ENCODE data around the gene PKMYT1. TPM values are rescaled to one million over a fixed set of nuclear protein-coding genes. Genes with fewer than 3 reads are reported as not detected.

The PKMYT1 gene
- total RNA-seq: 100 to 1,000 TPM in 1 of 2 donors, 10 to 100 TPM in 1; 96.1 to 112 TPM

- Mint-ChIP-seq H3K9me3 (no peaks in the 10 kb centered on the region), H3K4me1 (ENCODE audit: low read depth) (peaks cover 19% of the 10 kb centered on the region), H3K27ac (peak within 1 kb of the TSS; percentile 90), H3K27me3 (ENCODE audit: low read depth) (no peaks in the 10 kb centered on the region), H3K4me3 (peak within 1 kb of the TSS; percentile 48 to 91), H3K36me3 (ENCODE audit: insufficient read depth in 2 of 2) (peaks cover 1 to 7% of the 10 kb centered on the region in 2 donors)
- peak; percentile 96 to 99 for DNase-seq
- ATAC-seq (replicated peaks in 1 of 2): peak; percentile 86 to 88
These were observed at the start of gene PKMYT1 for GRCh38 chr16:2980227-2981176. TSS of gene PKMYT1 (minus strand) at chr16:2980446. CDS start at chr16:2979657, 789 bp downstream.

GRCh38 chr16:3029491-3030221 is 49.4 kb upstream of the PKMYT1 start:
- H3K4me3 Mint-ChIP-seq: peak overlapping the region; percentile 69 to 84
- peak; percentile 65 to 75 for DNase-seq
- H3K9me3 Mint-ChIP-seq: no peaks in the 10 kb centered on the region
- H3K36me3 Mint-ChIP-seq (ENCODE audit: insufficient read depth in 2 of 2): peaks cover 0 to 5% of the 10 kb centered on the region in 2 donors
- peaks cover 37% of the 10 kb centered on the region for H3K4me1 Mint-ChIP-seq (ENCODE audit: low read depth)
- peaks cover 58% of the 10 kb centered on the region for H3K27me3 Mint-ChIP-seq (ENCODE audit: low read depth)
- peak; percentile 67 to 68 for ATAC-seq (replicated peaks in 1 of 2)
- H3K27ac Mint-ChIP-seq: no peak overlapping the region

- DNase-seq: no peak
- peaks cover 49% of the 10 kb centered on the region for H3K27me3 Mint-ChIP-seq (ENCODE audit: low read depth)
- H3K9me3 Mint-ChIP-seq: no peaks in the 10 kb centered on the region
- H3K36me3 Mint-ChIP-seq (ENCODE audit: insufficient read depth in 2 of 2): peaks cover 0 to 5% of the 10 kb centered on the region in 2 donors
- no peak overlapping the region for H3K27ac Mint-ChIP-seq
- peak overlapping the region; percentile 69 to 84 for H3K4me3 Mint-ChIP-seq
- H3K4me1 Mint-ChIP-seq (ENCODE audit: low read depth): peaks cover 43% of the 10 kb centered on the region
- no peak for ATAC-seq (replicated peaks in 1 of 2)
These were observed 48.6 kb upstream of the PKMYT1 start for GRCh38 chr16:3028716-3029319.

- DNase-seq: peak; percentile 88 to 89
- peak; percentile 38 to 47 for ATAC-seq (replicated peaks in 1 of 2)
- Mint-ChIP-seq H3K27ac (no peak overlapping the region), H3K9me3 (no peaks in the 10 kb centered on the region), H3K36me3 (ENCODE audit: insufficient read depth in 2 of 2) (peaks cover 0 to 5% of the 10 kb centered on the region in 2 donors), H3K27me3 (ENCODE audit: low read depth) (peaks cover 42% of the 10 kb centered on the region), H3K4me1 (ENCODE audit: low read depth) (peaks cover 48% of the 10 kb centered on the region), H3K4me3 (peak overlapping the region; percentile 60 to 69)
These were observed 47.9 kb upstream of the PKMYT1 start for GRCh38 chr16:3027983-3028715.

- H3K27ac Mint-ChIP-seq: no peak overlapping the region
- H3K9me3 Mint-ChIP-seq: no peaks in the 10 kb centered on the region
- no peak for DNase-seq
- ATAC-seq (replicated peaks in 1 of 2): no peak
- peak overlapping the region in 1 of 2 donors; percentile 69 for H3K4me3 Mint-ChIP-seq
- H3K36me3 Mint-ChIP-seq (ENCODE audit: insufficient read depth in 2 of 2): peaks cover 0 to 5% of the 10 kb centered on the region in 2 donors
- peaks cover 51% of the 10 kb centered on the region for H3K4me1 Mint-ChIP-seq (ENCODE audit: low read depth)
- peaks cover 35% of the 10 kb centered on the region for H3K27me3 Mint-ChIP-seq (ENCODE audit: low read depth)
These were observed 47.2 kb upstream of the PKMYT1 start for GRCh38 chr16:3027489-3027795.

GRCh38 chr16:3026609-3027488 is 46.6 kb upstream of the PKMYT1 start:
- Mint-ChIP-seq H3K36me3 (ENCODE audit: insufficient read depth in 2 of 2) (peaks cover 0 to 5% of the 10 kb centered on the region in 2 donors), H3K4me3 (no peak overlapping the region), H3K9me3 (no peaks in the 10 kb centered on the region), H3K27me3 (ENCODE audit: low read depth) (peaks cover 29% of the 10 kb centered on the region), H3K27ac (no peak overlapping the region), H3K4me1 (ENCODE audit: low read depth) (peaks cover 54% of the 10 kb centered on the region)
- ATAC-seq (replicated peaks in 1 of 2): no peak
- no peak for DNase-seq

- H3K27me3 Mint-ChIP-seq (ENCODE audit: low read depth): peaks cover 24% of the 10 kb centered on the region
- no peak for ATAC-seq (replicated peaks in 1 of 2)
- no peak for DNase-seq
- H3K36me3 Mint-ChIP-seq (ENCODE audit: insufficient read depth in 2 of 2): peaks cover 0 to 5% of the 10 kb centered on the region in 2 donors
- no peaks in the 10 kb centered on the region for H3K9me3 Mint-ChIP-seq
- no peak overlapping the region for H3K27ac Mint-ChIP-seq
- H3K4me3 Mint-ChIP-seq: no peak overlapping the region
- peaks cover 62% of the 10 kb centered on the region for H3K4me1 Mint-ChIP-seq (ENCODE audit: low read depth)
These were observed 45.7 kb upstream of the PKMYT1 start for GRCh38 chr16:3026003-3026378.

GRCh38 chr16:3025032-3026002 is 45.1 kb upstream of the PKMYT1 start:
- ATAC-seq (replicated peaks in 1 of 2) (no peak), DNase-seq (no peak)
- peaks cover 18% of the 10 kb centered on the region for H3K27me3 Mint-ChIP-seq (ENCODE audit: low read depth)
- H3K36me3 Mint-ChIP-seq (ENCODE audit: insufficient read depth in 2 of 2): peaks cover 0 to 5% of the 10 kb centered on the region in 2 donors
- no peaks in the 10 kb centered on the region for H3K9me3 Mint-ChIP-seq
- H3K4me3 Mint-ChIP-seq: peak overlapping the region; percentile 45 to 85
- no peak overlapping the region for H3K27ac Mint-ChIP-seq
- peaks cover 66% of the 10 kb centered on the region for H3K4me1 Mint-ChIP-seq (ENCODE audit: low read depth)

GRCh38 chr16:3023669-3024478 is 43.6 kb upstream of the PKMYT1 start, which contains the start of the genes HCFC1R1 and THOC6:
TSS of gene HCFC1R1 (minus strand) at chr16:3023942. CDS start at chr16:3023941, 1 bp downstream.
TSS of gene THOC6 (plus strand) at chr16:3024035. CDS start at chr16:3024327, 292 bp downstream.
- ATAC-seq (replicated peaks in 1 of 2) (peak; percentile 76 to 77), DNase-seq (peak; percentile 95 to 97)
- Mint-ChIP-seq H3K27ac (peak within 1 kb of the TSS; percentile 88), H3K9me3 (no peaks in the 10 kb centered on the region), H3K4me1 (ENCODE audit: low read depth) (peaks cover 66% of the 10 kb centered on the region), H3K27me3 (ENCODE audit: low read depth) (peaks cover 17% of the 10 kb centered on the region), H3K36me3 (ENCODE audit: insufficient read depth in 2 of 2) (peaks cover 0 to 5% of the 10 kb centered on the region in 2 donors), H3K4me3 (peak within 1 kb of the TSS; percentile 83 to 85)

- Mint-ChIP-seq H3K27me3 (ENCODE audit: low read depth) (peaks cover 17% of the 10 kb centered on the region), H3K4me3 (peak overlapping the region; percentile 83 to 85), H3K36me3 (ENCODE audit: insufficient read depth in 2 of 2) (peaks cover 0 to 5% of the 10 kb centered on the region in 2 donors), H3K27ac (peak overlapping the region; percentile 71), H3K9me3 (no peaks in the 10 kb centered on the region), H3K4me1 (ENCODE audit: low read depth) (peaks cover 67% of the 10 kb centered on the region)
- ATAC-seq (replicated peaks in 1 of 2) (no peak), DNase-seq (peak in 1 of 2 donors; percentile 40)
These were observed 43.1 kb upstream of the PKMYT1 start for GRCh38 chr16:3023415-3023668.
